HL-60 (cell line): ENCODE data around the gene SCMH1.

Experiments
- REST ChIP-seq: IDR thresholded peaks from 2 replicates; pipeline ENCODE4 v1.6.1; 2012; ENCODE audit warnings: low read depth; ENCODE audit not compliant: insufficient replicate concordance
- SPI1 ChIP-seq: IDR thresholded peaks from 2 replicates; pipeline ENCODE4 v1.6.1; 2012; ENCODE audit warnings: low read depth, mild to moderate bottlenecking, borderline replicate concordance
- TF ChIP-seq, protein P1 (sequence below): IDR thresholded peaks from one replicate; pipeline ENCODE4 v1.5.1; 2011; ENCODE audit warnings: low read length, control low read depth, inconsistent platforms; ENCODE audit not compliant: insufficient read depth

DNA sequence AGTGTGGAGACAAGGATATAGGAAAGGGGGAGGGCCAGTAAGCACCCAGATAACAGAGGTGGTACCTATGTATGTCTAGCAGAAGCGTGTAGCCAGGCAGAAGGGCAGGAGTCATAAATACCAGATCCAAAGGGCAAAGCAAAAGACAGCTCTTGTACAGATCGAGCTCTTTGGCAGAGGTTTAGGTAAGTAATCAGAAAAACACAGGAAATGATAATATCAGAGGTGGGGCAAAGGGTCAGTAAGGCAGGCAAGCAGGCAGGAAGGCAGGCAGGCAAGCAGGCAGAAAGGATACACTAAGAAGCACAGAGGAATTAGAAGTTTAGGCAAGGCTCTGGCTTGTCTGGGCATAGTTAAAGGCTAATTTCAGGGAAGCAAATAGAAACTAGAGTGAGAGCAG, 197.9 kb downstream of the SCMH1 start:
- TF ChIP-seq REST (no peak), SPI1 (no peak)
- TF ChIP-seq, protein P1, sequence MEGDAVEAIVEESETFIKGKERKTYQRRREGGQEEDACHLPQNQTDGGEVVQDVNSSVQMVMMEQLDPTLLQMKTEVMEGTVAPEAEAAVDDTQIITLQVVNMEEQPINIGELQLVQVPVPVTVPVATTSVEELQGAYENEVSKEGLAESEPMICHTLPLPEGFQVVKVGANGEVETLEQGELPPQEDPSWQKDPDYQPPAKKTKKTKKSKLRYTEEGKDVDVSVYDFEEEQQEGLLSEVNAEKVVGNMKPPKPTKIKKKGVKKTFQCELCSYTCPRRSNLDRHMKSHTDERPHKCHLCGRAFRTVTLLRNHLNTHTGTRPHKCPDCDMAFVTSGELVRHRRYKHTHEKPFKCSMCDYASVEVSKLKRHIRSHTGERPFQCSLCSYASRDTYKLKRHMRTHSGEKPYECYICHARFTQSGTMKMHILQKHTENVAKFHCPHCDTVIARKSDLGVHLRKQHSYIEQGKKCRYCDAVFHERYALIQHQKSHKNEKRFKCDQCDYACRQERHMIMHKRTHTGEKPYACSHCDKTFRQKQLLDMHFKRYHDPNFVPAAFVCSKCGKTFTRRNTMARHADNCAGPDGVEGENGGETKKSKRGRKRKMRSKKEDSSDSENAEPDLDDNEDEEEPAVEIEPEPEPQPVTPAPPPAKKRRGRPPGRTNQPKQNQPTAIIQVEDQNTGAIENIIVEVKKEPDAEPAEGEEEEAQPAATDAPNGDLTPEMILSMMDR = no peak
